Stimulated activated CD4-positive, alpha-beta T cell treated with anti-CD3 and anti-CD28 coated beads, Interleukin-2, amount 100 ng/mL, for 48 hours (primary cell): ENCODE data around the gene CNDP2.
"Not testable (repeated sequence)": the region's sequence is repeated elsewhere in the genome, so short reads cannot be mapped to it uniquely, and the experiment has no call there.

Experiments
- DNase-seq, 2 donors: peaks; one replicate each; pipeline ENCODE4 v3.0.0-alpha.2; 2020

The CNDP2 gene

GRCh38 chr18:74541703-74542555, 45.8 kb downstream of the CNDP2 start:
- no peak for DNase-seq

- DNase-seq = no peak
Observed at GRCh38 chr18:74544898-74545297, 48.7 kb downstream of the CNDP2 start.

DNA sequence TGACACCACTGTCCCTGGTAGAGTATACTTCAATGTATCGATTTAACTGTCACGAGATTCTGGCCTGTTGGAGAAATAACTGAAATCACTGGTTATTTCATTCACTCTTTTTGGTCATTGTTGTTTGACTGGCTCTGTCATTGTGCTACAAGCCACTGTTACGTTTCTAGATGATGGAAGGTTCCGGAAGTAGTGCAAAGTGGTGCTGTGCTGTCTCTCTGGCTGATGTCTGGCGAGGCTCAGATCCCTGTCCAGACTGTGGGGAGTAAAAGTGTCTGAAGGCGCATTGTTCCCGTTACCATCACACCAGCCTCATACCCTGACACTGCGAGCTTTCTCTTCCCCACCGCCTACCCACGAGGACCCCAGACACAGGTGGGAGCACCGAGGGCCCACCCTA, 49.8 kb downstream of the CNDP2 start:
- no peak for DNase-seq

GRCh38 chr18:74546751-74547530, 50.8 kb downstream of the CNDP2 start:
- no peak for DNase-seq

- DNase-seq = no peak
Observed at GRCh38 chr18:74547860-74548259, 51.7 kb downstream of the CNDP2 start.

DNA sequence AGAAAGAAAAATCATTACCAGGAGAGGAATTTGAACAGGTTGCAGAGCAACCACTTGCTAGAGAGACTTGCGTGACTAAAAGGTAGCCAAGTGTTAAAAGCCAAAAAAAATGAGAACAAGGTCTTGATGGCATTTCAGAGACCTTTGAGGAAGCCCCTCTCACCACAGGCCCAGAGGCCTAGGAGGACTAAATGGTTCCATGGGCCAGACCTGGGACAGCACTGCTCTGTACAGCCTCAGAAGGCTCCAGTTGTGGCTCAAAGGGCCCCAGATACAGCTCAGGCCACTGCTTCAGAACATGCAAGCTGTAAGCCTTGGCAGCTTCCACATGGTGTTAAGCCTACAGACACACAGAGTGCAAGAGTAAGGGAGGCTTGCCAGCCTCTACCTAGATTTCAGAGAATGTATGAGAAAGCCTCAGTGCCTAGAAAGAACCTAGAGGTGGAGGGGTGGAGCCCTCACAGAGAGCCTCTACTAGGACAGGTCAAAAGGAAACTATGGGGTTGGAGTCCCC, 53.5 kb downstream of the CNDP2 start:
- no peak for DNase-seq

GRCh38 chr18:74550886-74551285, 54.7 kb downstream of the CNDP2 start:
- DNase-seq = no peak

- no peak for DNase-seq
Observed at GRCh38 chr18:74551452-74551851, 55.3 kb downstream of the CNDP2 start.

DNA sequence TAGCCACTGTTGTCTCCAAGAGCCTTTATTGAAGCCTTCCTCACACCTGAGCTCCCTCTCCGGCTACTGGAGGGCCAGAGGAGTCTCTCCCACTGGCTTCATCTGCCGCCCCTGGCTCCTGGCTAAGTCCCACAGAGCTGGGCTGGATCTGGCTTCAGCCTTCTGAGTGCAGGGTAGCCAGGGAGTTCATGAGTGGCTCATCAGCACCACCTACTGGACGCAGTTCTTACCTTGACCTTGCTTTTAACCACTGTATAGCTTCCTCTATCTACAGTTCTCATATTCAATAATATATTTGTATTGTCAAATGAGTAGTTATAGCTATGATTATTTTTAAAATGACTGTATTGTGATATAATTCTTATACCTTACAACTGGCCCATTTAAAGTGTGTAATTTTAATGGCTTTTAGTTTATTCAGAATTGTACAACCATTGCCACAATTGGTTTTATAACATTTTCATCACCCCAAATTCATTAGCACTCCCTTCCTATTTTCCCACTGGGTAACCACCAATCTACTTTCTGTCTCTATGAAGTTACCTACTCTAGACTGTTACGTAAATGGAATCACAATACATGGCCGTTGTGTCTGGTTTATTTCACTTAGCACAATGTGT, 55.9 kb downstream of the CNDP2 start:
- peak; percentile 77 to 78 for DNase-seq

- DNase-seq = no peak
Observed at GRCh38 chr18:74556126-74556525, 60.0 kb downstream of the CNDP2 start.

- DNase-seq = no peak
Observed at GRCh38 chr18:74558096-74558495, 61.9 kb downstream of the CNDP2 start.

GRCh38 chr18:74562131-74562730, 66.1 kb downstream of the CNDP2 start:
- DNase-seq = no peak

DNA sequence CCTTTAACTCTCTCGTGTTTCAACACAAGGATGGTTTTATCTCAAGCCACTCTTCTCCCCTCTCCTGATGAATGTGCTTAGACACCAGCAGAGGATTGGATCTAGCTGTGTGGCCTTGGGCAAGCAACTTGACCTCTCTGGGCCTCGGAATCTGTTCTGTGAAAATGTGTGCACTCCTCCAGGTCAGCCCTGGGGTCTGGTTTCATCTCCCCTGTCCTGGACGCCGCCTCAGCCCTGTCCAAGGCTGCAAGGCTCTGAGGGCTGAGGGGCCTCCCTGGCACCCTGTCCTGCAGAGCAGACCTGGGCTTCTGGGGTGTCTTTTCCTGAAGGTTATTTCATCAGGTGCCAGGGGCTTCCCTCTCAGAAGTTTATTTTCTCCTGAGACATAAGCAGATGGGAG, 66.6 kb downstream of the CNDP2 start:
- DNase-seq = no peak

DNA sequence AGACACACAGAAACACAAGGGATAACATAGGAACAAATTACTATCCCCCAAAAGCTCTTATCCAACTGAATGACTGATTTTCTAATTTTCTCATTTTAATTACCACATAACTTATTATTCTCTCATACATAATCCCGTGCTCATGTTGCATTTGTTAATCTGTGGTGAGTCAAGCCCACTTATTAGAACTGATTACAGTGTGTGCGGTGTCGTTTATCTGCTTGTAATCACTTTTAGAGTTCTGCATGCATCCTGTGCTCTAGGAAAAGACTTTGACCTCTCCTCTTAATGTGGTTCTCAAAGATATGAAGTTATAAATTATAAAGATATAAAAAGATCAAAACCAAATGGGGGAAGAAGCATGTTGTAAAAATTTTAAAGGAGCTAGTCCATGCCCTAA, 67.8 kb downstream of the CNDP2 start:
- DNase-seq = no peak

DNA sequence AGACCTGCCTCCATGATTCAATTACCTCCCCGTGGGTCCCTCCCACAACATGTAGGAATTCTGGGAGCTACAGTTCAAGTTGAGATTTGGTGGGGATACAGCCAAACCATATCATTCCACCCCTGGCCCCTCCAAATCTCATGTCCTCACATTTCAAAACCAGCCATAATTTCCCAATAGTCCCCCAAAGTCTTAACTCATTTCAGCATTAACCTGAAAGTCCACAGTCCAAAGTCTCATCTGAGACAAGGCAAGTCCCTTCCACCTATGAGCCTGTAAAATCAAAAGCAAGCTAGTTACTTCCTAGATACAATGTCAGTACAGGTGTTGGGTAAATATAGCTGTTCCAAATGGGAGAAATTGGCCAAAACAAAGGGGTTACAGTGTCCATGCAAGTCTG, 69.0 kb downstream of the CNDP2 start:
- DNase-seq = not testable (repeated sequence)

DNA sequence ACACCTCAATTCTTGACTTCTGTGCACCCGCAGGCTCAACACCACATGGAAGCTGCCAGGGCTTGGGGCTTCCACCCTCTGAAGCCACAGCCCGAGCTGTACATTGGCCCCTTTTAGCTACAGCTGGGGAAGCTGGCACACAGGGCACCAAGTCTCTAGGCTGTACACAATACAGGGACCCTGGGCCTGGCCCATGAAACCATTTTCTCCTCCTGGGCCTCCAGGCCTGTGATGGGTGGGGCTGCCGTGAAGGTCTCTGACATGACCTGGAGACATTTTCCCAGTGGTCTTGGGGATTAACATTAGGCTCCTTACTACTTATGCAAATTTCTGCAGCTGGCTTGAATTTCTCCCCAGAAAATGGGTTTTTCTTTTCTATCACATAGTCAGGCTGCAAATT, 69.8 kb downstream of the CNDP2 start:
- DNase-seq = not testable (repeated sequence)

- no peak for DNase-seq
Observed at GRCh38 chr18:74567822-74568221, 71.7 kb downstream of the CNDP2 start.

GRCh38 chr18:74569401-74569800, 73.2 kb downstream of the CNDP2 start:
- no peak for DNase-seq

GRCh38 chr18:74570266-74570665, 74.1 kb downstream of the CNDP2 start:
- no peak for DNase-seq

GRCh38 chr18:74571895-74572680, 75.9 kb downstream of the CNDP2 start:
- DNase-seq = no peak

DNA sequence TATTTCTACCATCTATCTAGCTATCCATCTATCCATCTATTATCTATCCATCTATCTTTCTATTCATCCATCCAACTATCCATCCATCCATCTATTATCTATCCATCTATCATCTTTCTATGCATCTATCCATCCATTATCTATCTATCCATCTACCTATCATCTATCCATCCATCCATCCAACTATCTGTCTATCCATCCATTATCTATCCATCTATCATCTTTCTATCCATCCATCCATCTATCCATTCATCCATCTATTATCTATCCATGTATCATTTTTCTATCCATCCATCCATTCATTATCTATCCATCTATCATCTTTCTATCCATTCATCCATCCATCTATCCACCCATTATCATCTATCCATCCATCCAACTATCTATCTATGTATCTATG, 76.9 kb downstream of the CNDP2 start:
- no peak for DNase-seq
